Tongue (tissue), 2 donors: Measurements from ENCODE around the gene NPC1L1. TPM values are rescaled to one million over a fixed set of nuclear protein-coding genes. Genes with fewer than 3 reads are reported as not detected.
"Not testable (repeated sequence)": the region's sequence is repeated elsewhere in the genome, so short reads cannot be mapped to it uniquely, and the experiment has no call there.

ENCODE experiments used
- DNase-seq: peaks from one replicate; pipeline ENCODE4 v3.0.0-alpha.2; 2015
- total RNA-seq: library from RNA; depleted of rRNA; stranded (reverse); fragments of >200 nt; gene quantifications from one replicate; pipeline ENCODE4 v1.2.3, GENCODE V29; 2014

The NPC1L1 gene
- total RNA-seq, 1 donor from 2014 or later = not detected

DNA sequence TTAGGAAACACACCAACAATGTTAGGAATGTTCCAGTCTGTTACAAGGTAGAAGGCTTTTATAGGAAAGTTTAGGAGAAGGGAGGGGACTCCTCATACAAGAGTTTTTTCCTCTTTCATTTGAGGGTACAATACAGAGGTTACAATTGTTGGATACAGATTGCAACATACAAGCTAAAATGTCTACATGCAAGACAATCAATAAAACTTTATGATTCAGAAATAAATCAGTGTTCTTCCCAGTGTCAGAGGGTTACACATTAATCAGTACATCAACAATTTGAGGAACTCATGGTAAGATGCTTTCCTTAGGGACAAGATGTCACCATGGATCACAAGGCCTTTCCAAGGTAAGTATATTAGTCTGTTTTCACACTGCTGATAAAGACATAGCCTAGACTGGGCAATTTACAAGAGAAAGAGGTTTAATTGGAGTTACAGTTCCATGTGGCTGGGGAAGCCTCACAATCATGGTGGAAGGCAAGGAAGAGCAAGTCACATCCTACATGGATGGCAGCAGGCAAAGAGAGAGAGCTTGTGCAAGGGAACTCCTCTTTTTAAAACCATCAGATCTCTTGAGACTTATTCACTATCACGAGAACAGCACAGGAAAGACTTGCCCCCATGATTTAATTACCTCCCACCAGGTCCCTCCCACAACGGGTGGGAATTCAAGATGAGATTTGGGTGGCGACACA, 34.4 kb downstream of the NPC1L1 start:
- DNase-seq = not testable (repeated sequence)

DNA sequence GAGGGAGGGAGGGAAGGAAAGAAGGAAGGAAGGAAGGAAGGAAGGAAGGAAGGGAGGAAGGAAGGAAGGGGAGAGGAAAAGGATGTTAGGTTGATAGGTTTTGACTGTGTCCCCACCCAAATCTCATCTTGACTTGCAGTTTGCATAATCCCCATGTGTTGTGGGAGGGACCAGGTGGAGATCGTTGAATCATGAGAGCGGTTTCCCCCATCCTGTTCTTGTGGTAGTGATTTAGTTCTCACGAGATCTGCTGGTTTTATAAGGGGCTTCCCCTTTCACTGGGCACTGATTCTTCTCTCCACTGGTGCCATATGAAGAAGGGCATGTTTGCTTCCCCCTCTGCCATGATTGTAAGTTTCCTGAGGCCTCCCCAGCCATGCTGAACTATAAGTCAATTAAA, 35.5 kb downstream of the NPC1L1 start:
- no peak for DNase-seq

DNA sequence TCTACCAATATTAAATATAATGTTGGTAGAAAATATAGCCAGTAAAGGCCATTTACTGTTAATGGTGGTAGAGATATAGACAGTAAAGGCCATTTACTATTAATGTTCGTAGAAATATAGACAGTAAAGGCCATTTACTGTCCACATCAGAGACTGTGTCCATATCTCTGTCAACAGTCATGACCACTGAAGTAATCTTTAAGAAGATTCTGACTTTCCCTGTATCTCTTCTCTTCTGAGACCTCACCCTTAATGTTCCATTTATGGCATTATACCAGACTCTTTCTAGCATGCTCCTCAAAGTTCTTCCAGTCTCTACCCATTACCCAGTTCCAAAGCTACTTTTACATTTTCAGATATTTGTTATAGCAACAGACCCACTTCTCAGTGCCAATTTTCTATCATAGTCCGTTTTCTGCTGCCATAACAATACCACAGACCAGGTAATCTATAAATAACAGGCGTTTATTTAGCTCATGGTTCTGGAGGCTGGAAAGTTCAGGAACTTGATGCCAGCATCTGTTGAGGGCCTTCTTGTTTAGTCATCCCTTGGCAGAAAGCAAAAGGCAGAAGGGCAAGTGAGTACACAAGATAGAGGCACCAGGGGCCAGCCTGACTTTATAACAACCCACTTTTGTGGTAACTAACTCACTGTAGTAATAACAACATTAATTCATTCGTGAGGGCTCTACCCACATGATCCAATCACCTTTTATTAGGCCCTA, 42.7 kb downstream of the NPC1L1 start:
- DNase-seq = no peak

DNA sequence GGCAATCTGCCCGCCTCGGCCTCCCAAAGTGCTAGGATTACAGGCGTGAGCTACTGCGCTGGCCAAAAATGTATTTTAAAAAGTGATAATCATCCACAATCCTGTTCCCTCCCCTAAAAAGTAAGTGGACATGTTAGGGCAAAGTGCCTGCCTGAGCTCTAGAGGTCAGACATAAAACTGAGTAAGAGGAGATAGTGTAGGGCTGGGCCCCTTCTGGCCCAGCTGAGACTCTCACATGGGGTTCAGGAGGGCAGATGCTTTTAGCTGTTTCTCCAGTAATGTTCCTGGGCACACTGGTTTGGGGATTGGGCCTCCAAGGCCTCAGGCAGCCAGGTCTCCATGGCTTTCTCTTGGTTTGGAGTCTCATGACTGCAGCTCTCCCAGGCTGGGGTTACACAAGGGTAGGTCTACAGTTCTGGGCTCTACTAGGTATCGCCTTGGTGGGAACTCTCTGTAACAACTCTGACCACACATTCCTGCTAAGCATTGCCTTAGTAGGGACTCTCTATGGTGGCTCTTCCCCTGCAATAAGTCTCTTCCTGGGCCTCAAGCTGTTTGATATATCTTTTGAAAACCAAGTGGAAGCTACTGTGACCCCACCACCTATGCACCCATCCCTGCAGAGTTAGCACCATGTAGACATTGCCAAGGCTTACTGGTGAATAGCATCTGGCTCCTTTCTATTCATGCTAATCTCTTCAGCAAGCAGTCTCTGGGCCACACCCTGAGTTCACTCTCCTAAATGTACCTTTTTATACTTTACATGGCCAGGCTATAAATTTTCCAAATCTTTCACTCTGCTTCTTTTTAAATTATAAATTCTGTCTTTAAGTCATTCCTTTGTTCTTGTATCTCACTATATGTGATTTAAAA, 43.7 kb downstream of the NPC1L1 start:
- DNase-seq = no peak

DNA sequence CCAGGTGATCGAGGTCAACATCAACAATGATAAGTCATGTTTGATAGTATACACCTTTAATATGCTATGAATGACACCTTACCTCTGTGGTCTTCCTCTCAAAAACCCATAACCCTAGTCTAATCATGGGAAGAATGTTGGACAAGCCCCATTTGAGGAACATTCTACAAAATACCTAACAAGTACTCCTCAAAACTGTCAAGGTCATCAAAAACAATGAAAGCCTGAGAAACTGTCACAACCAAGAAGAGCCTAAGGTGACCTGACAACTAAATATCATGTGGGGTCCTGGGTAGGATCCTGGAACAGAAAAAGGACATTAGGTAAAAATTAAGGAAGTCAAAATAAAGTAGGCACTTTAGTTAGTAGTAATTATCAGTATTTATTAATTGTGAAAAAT, 44.7 kb downstream of the NPC1L1 start:
- no peak for DNase-seq

DNA sequence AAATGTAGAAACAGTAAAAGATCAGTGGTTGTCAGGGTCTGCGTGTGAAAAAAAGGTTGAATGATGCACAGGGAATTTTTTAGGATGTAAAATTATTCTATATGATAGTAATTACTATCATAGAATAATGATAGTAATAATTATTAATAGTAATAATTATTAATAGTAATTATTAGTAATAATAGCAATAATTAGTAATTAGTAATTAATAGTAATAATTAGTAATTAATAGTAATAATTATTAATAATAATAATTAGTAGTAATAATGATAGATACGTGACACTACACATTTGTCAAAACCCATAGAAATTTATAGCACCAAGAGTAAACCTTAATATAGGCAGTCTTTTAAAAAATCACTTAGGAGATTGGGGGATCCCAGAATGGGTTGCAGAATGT, 46.2 kb downstream of the NPC1L1 start:
- DNase-seq = no peak

DNA sequence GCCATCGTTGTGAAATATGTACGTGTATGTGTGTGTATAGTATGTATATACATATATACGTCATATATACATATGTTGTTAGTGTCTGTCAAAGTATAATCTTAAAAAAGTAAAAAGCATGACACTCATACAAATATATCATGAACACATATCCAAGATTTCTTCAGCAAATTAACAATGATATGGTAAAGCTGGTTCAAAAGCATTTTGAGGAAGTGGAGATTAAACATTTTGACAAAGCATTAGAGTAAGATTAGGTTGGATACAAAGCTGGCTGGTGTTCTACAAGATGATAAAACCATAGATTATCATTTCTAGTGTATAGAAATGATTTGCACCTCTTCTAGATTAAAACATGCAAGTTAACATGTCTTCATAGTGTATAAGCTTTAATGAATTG, 49.9 kb downstream of the NPC1L1 start:
- DNase-seq = no peak

DNA sequence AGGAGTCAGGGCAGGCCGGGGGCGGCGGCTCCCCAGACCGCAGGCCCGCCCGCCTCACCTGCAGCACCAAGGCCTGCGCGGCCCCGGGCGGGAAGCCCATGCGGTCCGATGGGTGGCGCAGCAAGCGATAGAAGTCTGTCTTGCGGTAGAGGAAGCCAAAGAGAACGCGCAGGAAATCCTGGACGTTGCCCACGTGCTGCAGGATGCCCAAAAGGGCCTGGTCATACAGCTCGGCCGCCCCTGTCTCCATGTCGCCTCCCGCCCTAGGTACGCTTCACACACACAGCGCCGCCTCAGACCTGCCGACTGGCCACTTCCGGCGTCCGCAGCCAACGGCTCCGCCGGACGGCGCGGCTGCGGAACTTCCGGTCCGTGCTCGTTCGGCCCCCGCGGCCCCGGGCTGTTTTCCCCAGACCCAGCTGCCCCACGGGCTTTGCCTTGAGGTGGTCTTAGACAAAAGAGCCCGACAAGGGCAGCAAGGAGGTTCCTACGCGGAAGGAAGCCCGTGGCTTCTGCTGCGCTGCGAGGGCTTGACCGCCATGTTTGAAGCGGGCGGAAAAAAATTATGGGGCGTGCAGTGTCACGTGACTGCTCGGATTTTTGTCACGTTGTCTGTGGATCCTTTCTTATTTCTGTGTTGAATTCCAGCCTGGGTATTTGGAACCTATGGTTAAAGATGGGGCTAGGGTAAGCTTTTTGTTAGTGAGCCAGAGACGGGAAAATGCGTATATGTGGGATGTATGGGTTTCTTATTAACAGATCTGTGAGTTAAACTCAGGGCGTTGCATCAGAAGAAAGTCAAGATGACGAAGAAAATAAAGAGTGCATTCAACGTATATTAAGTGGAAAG, 50.6 kb downstream of the NPC1L1 start, which contains the start of gene NUDCD3:
NUDCD3 (minus strand) TSS at position 308 of the 850 bp plus-strand sequence; CDS start at position 250, 58 bp downstream.
- peak; percentile 94 for DNase-seq

DNA sequence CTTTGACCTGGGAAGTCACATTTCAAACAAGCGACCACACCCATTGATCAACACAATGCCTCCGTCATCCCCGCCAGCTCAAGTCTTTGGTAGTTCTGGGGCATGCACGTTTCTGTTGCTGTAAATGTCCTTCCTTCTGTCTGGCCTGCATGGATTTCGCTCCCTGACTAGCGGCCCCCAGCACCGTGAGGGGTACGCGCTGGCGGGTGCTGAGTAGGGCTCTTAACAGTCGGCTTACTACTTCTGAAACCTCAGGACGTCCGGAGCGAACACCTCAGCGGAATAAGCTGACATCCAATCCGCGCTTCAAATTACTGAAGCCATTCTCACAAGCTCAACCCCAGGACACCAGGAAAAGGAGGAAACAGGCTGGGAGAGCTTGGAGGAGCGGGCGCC, 51.2 kb downstream of the NPC1L1 start:
- DNase-seq = peak; percentile 28

DNA sequence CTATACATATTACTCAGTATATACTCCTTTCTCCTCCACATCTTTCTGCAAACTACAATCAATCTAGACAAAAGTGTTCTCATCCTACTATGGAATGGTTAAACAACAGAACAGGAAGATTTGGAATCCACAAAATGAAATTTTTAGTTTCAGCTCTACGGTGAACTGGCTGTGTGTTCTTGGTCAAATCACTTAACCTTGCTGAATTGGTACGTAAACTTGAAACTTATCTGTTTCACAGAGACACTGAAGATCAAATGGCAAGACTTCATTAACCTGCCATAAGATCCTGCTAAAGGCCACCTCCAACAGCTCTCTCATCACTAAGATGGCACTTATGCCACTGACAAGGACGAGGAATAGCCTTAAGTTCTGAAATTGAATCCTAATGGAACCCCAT, 52.2 kb downstream of the NPC1L1 start:
- DNase-seq = no peak

DNA sequence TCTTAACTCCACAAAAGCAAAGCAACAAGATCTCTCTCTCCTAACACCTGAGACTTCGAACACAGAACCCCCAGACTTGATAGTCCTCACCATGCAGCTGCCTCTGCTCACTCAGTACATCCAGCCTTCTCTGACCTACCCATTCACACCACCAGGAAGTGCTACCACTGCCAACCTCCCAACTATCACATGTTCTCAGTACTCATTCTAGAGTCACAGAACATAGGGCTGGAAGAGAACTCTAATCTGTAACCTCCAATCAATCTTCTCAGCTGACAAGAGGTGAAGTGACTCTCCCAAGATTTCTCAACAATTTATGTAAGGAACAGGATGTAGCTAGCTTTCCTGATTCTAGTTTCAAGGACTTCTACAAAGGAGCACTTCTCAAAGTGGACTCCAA, 54.4 kb downstream of the NPC1L1 start:
- no peak for DNase-seq

DNA sequence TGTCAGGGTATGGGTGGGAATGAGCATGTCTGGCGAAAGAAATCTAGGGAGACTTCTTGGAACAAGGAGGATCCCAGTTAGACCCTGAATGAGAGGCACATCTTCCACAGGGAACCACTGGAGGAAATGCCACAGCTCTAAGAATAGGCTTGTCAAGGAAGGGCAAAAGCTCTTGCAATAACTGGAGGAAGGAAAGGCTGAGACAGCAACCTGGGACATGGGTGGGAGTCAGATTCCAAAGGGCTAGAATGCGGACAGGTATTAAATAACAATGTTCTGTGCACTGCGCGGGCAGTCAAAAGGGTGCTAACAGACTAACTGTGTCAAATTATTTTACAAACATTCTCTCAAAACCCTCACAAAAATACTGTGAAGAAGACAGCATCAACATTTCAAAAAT, 55.1 kb downstream of the NPC1L1 start:
- no peak for DNase-seq

DNA sequence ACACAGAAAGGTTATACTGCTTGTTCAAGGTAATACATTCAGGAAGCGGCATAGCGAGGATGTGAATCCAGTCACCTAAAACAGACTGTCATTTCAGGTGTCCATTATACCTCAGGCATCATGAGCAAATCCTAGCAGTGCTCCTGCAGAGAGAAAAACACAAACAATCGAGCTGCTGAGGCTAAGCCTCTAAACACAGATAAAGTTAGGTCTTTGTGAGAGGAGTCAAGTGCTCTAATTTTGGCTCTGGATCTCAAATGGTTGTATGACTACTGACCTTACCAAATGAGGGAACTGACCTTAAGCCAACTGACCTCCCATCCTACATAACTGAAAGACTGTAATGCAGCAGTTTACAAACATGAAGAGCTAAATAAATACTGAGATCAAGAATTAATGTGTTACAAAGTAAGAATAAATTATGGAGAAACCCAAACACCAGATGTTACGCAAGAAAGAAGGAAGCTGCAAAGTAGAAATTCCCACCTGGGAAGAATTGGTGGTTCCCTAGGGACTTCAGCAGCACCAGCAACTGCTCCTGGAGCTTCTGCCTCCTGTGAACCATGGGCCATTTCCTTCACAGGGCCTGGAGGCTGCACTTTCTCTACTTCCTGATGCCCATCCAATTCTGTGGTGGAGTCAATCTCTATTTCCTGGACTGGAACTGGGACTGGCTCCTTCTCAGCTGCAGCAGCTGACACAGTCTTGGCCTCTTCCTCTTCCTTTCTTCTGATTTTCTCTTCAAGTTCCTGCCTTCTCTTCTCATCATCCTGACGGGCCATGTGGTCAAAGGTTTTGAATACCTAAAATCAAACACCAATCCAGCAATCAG, 56.4 kb downstream of the NPC1L1 start:
- no peak for DNase-seq

DNA sequence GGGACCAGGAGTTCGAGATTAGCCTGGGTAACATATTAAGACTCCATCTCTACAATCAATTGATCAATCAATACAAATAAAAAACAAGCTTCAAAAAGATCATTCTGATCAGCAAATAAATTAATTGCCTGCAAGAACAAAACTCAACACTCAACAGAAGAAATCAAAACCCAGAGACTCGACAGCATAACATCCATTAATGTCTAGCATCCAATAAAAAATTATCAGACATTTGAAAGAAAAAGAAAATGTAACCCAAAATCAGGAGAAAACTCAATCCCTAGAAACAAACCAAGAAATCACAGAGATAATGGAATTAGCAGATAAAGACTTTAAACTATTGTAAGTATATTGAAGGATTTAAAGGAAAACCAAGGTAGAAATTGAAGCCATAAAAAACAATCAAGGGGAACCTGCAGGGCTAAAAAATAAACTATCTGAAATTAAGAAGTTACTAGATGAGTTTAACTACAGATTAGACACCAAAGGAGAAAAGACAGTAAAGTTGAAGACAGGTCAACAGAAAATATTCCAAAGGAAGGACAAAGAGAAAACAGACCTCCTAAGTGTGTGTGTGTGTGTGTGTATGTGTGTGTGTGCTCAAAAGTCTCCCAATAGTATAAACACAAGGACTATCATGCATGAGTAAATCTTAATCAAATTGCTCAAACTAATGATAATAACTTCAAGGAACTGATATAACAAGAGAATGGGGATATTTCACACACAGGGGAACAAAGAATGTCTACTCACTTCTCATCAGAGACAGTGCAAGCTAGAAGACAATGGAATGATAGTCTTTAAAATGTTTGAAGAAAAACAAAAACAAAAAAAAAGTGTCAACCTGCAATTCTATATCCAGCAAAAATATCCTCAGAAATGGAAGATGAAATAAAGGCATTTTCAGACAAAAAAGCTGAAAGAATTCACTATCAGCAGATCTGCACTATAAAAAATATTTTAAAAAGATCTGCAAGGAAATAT, 58.3 kb downstream of the NPC1L1 start:
- DNase-seq = no peak

DNA sequence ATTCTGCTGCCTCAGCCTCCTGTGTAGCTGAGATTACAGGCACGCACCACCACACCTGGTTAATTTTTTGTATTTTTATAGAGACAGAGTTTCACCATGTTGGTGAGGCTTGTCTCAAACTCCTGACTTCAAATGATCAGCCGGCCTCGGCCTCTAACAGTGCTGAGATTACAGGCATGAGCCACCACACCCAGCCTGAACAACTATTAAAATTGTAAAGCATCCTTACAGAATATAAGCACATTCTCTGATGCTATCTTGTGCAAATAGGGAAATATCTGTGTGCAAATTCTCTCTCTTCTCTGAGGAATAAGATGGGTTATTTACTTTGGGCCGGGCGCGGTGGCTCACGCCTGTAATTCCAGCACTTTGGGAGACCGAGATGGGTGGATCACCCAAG, 63.2 kb downstream of the NPC1L1 start:
- DNase-seq = no peak

DNA sequence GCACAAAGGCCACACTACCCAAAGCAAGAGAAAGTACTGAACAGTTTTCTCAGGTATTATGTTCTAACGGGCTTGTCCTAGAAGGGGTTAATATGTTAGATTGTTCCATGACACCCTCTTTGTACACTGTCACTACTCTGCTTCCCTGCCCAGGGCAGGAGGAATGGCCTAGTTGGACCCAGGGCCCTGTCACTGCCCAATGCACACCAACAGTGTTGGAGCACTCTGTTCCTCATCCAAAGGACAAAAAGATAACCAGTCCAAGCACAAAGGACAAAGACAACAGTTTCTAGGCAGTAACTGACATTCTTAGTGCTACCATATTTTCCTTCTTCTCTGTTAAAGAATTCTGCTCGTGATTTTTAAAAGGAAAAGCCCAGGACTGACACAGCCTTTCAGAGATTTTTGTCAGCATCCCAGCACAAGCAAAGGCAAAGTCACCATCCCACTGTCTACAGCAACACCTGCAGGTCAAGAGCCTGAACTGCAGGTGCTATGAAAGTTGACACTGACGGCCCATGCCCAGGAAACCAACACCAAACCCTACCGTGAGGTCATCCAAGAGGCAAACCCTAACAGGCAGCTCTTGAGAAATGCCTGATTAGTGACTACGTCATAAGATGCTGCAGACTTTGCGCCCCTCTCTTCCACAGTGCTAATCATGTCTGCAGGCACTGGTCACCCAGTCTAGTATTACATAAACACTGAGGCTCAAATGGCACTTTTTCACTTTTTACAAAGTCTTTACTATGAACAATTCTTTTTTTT, 63.9 kb downstream of the NPC1L1 start:
- peak; percentile 78 for DNase-seq

DNA sequence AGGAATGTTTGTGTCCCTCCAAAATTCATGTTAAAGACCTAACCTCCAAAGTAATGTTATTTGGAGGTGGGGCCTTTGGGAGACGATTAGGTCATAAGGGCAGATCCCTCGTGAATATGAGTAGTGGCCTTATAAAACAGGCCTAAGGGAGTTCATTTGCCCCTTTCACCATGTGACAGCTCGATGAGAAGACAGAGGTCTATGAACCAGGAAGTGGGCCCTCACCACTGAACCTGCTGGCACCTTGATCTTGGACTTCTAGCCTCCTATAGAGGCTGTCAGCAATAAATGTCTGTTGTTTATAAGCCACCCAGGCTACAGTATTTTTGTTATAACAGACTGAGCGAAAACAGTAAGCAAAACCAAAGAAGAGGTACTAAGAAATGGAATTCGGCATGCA, 64.8 kb downstream of the NPC1L1 start:
- no peak for DNase-seq

DNA sequence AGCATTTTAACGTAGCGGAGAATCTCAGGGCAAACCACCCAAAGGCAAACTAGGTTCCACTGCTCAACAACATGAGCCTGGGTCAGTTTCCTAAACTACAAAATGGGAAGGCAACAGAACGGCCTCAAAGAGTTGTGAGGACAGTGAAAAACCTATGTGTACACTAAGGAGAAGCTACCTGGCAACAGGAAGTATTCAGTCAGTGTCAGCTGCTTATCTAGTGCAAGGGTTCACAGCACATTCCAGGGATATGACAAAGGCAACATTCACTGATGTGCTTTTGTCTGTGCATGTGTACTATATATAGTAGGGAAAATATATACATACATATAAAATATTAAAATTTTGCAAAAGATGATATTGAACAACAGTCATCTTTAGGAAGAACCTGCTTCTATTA, 67.8 kb downstream of the NPC1L1 start:
- DNase-seq = no peak

DNA sequence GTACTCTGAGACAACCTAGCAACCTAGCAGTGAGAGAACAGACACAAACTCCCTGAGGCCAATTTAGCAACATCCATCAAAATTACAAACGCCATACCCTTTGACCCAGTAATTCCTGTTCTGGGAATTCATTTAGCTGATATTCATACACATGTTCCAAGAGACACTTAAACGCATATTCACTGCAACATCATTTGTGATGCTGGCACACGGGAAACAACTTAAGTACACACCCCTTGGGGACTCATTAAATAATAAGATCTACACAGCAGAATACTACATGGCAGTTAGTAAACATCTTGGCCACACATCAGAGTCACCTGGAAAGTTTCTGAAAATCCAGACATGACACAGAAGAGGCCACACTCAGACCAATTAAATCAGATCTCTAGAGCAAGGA, 68.3 kb downstream of the NPC1L1 start:
- no peak for DNase-seq
